Thyroid gland (tissue), 4 donors: ENCODE data around the gene OXSM. TPM values are rescaled to one million over a fixed set of nuclear protein-coding genes. Genes with fewer than 3 reads are reported as not detected.
A peak's percentile ranks its signal among the peaks of the same experiment; 100 is the strongest.

Experiments
- DNase-seq, 2 donors: peaks; one replicate each; pipeline ENCODE4 v3.0.0-alpha.2; 2019
- H3K27ac ChIP-seq, 3 donors: fragments of 200-600 bp; sonication (generic); 1 replicate in 2 of 3; 2 replicates in 1 of 3; pipeline ENCODE4 v1.5.1; 2016 to 2019; ENCODE audit warnings: mild to moderate bottlenecking in 1 of 3, moderate library complexity in 1 of 3
- H3K27me3 ChIP-seq: fragments of 200-600 bp; sonication (generic); one replicate; pipeline ENCODE4 v1.5.1; 2019
- H3K36me3 ChIP-seq, 2 donors: fragments of 200-600 bp; sonication (generic); one replicate each; pipeline ENCODE4 v1.5.1; 2016 to 2019
- H3K4me1 ChIP-seq, 2 donors: fragments of 200-600 bp; sonication (generic); one replicate each; pipeline ENCODE4 v1.5.1; 2017 to 2019
- H3K4me3 ChIP-seq, 3 donors: fragments of 200-600 bp; sonication (generic); replicated peaks in 1 of 3; 1 replicate in 2 of 3; 2 replicates in 1 of 3; pipeline ENCODE4 v1.5.1; 2016; ENCODE audit warnings: mild to moderate bottlenecking in 1 of 3
- H3K9me3 ChIP-seq: fragments of 200-600 bp; sonication (generic); one replicate; pipeline ENCODE4 v1.5.1; 2017
- POLR2A ChIP-seq, 2 donors: fragments of 450-650 bp; IDR thresholded peaks; one replicate each; pipeline ENCODE4 v1.6.1; 2017; ENCODE audit warnings: antibody characterized with exemption in 2 of 2, mild to moderate bottlenecking in 2 of 2, moderate library complexity in 1 of 2
- WGBS, 2 donors: methylation state at CpG; one replicate each; pipeline ENCODE4 v1.1.5; 2017; 5-methylcytosine and 5-hydroxymethylcytosine counted together
- intact Hi-C: fragments of 100-400 bp; cut with DNase I; formaldehyde crosslinking; loops from one replicate; pipeline ENCODE4 v1.15.1; 2023
- total RNA-seq, 4 donors: library from RNA; depleted of rRNA; stranded (reverse); fragments of >200 nt; gene quantifications; one replicate each; pipeline ENCODE4 v1.2.3, GENCODE V29; 2016
- TF ChIP-seq, protein P1 (sequence below), 6 experiments: fragments of 200-600 bp in 3 of 6; fragments of 450-650 bp in 3 of 6; sonication (generic) in 3 of 6; IDR thresholded peaks; one replicate each; pipeline ENCODE4 v1.5.1; 2016 to 2019; ENCODE audit warnings: antibody characterized with exemption in 6 of 6, mild to moderate bottlenecking in 2 of 6, inconsistent platforms in 1 of 6, moderate library complexity in 1 of 6

The OXSM gene
- total RNA-seq, 4 donors from 2014 or later: 13.4 to 40.7 (median 14.5) TPM

DNA sequence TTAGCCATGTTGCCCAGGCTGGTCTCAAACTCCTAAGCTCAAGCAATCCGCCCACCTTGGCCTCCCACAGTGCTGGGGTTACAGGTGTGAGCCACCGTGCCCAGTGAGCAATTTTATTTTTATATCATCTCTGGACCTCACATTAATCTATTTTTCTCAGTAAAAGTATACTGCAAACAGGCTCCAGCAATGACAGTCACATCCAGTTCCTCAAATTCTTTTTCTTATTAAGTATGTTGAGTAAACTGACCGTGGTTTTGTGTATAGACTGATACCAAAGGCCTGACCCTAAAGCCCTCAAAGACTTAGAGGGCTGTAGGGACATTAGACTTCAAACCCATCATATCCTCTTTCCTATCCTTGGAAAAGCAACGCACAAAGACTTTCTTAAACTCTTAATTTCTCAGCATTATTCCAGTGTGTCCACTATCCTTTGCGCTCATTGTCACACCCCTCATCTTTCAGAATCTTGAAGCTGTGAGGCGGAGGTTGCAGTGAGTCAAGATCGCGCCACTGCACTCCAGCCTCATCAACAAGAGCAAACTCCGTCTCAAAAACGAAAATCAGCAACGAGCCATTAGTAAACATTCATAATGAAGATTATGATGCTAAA, 8.6 kb upstream of the OXSM start:
- H3K36me3 ChIP-seq: peaks cover 0 to 7% of the 10 kb centered on the region in 2 donors
- H3K4me1 ChIP-seq: peaks cover 10 to 18% of the 10 kb centered on the region in 2 donors
- WGBS, 2 donors: 92 to 94% methylated on average over 11 of the region's 11 CpGs
- DNase-seq: no peak
- TF ChIP-seq, protein P1, sequence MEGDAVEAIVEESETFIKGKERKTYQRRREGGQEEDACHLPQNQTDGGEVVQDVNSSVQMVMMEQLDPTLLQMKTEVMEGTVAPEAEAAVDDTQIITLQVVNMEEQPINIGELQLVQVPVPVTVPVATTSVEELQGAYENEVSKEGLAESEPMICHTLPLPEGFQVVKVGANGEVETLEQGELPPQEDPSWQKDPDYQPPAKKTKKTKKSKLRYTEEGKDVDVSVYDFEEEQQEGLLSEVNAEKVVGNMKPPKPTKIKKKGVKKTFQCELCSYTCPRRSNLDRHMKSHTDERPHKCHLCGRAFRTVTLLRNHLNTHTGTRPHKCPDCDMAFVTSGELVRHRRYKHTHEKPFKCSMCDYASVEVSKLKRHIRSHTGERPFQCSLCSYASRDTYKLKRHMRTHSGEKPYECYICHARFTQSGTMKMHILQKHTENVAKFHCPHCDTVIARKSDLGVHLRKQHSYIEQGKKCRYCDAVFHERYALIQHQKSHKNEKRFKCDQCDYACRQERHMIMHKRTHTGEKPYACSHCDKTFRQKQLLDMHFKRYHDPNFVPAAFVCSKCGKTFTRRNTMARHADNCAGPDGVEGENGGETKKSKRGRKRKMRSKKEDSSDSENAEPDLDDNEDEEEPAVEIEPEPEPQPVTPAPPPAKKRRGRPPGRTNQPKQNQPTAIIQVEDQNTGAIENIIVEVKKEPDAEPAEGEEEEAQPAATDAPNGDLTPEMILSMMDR (IDR thresholded peaks at IDR 0.05): no peak
- no peak for TF ChIP-seq POLR2A (IDR thresholded peaks at IDR 0.05)
- no peaks in the 10 kb centered on the region for H3K27me3 ChIP-seq
- no peak overlapping the region for H3K27ac ChIP-seq
- no peaks in the 10 kb centered on the region for H3K9me3 ChIP-seq
- intact Hi-C loops: no loop called here
- no peak overlapping the region for H3K4me3 ChIP-seq

DNA sequence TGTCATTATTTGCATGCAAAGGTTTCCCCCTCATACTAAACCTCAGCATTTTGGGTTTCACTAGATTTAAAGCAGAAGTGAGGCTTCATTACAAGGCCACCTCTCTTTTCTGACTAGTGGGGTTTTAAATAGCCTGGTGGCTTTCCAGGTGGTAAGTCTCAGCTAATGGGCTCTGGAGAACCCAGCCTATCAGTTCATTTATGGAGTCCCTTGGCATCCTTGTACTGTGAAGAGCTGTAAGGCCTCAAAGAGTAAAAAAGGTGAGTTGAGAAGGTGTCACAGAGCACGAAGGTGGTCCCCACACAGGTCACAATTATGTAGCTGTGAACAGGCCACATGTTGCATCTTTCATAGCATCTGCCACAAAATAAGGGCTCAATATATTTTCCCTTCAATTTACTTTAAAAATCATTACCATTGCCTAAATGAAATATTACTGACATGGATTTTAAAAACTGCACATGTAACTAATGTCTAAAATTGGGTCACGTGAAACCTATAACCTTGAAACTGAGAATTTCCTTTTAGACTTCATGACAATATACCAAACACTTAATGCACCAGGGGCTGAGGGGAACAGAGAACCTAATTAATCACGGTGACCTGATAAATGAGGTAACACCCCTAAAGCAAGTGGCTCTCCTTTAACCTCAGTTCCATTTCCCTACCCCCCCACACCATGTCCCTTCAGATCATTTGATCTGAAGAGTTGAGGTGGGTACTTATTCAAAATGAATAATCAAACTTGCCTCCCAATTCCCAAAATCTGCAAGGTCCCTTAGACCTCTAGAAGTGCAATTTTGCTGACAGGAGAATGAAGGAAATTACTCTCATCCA, 7.9 kb upstream of the OXSM start:
- Histone ChIP-seq H3K4me3 (peak overlapping the region in 2 of 3 donors; percentile 48 to 87), H3K27me3 (no peaks in the 10 kb centered on the region), H3K4me1 (peaks cover 10 to 18% of the 10 kb centered on the region in 2 donors), H3K9me3 (no peaks in the 10 kb centered on the region), H3K27ac (no peak overlapping the region), H3K36me3 (peaks cover 0 to 2% of the 10 kb centered on the region in 2 donors)
- intact Hi-C loops: no loop called here
- 67 to 74% methylated on average over 3 of the region's 3 CpGs for WGBS, 2 donors
- TF ChIP-seq, protein P1 (IDR thresholded peaks at IDR 0.05): no peak
- TF ChIP-seq POLR2A (IDR thresholded peaks at IDR 0.05): no peak
- DNase-seq: no peak

DNA sequence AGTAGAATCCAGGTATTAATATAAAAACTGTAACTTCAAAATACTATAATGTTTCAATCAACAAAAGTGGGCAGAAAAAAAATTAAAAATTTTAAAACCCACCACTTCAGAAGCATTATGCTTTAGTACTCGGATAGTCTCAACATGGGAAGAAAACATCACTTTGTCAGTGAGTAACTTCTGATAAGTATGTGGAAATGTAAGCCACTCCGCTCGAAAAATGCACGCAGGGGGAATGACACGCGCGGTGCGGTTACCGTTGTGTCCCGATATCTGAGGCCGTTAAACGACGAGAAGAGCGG, 7.3 kb upstream of the OXSM start:
- intact Hi-C loops: no loop called here
- H3K27me3 ChIP-seq: no peaks in the 10 kb centered on the region
- H3K4me3 ChIP-seq: peak overlapping the region; percentile 48 to 87 (median 83)
- H3K9me3 ChIP-seq: no peaks in the 10 kb centered on the region
- DNase-seq: no peak
- 0 to 1% methylated on average over 14 of the region's 14 CpGs for WGBS, 2 donors
- peak overlapping the region; percentile 44 to 93 (median 90) for H3K27ac ChIP-seq
- H3K4me1 ChIP-seq: peaks cover 10 to 18% of the 10 kb centered on the region in 2 donors
- no peak for TF ChIP-seq POLR2A (IDR thresholded peaks at IDR 0.05)
- TF ChIP-seq, protein P1 (IDR thresholded peaks at IDR 0.05): no peak
- H3K36me3 ChIP-seq: no peaks in the 10 kb centered on the region

DNA sequence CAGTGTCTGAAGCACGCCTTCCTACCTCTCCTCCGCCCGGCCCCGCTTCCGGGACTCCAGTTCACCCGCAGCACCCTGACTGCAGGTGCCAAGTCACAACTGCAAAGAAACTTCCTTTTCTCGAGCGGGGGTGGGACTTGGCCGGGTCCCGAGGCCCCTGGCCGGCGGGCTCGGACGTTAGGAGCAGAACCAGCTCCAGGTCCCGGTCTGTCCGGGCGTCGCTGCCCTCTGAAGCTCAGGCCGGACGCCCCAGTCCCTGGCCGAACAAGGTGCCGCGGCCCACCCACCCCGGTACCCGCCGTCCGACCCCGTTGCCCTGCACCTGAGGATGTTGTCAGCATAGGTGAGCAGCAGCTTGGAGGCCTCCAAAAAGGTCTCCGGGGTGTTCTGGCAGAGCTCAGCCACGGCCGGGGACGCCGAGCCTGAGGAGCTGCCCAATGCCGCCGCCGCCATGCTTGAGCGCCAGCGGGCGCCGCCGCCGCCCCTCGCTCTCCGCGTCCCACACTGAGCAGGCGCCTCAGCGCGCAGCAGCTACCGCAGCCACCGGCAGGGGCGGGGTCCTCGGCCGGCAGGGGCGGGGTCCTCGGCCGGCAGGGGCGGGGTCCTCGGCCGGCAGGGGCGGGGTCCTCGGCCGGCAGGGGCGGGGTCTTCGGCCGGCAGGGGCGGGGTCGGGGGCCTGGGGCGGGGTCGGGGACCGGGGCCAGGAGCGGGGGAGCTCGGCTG, 6.8 kb upstream of the OXSM start, which contains the start of gene NGLY1:
TSS of gene NGLY1 (minus strand) at position 506 of the 723 bp plus-strand sequence. CDS start at position 453, 53 bp downstream.
- H3K27me3 ChIP-seq: no peaks in the 10 kb centered on the region
- intact Hi-C loops: no loop called here
- H3K4me1 ChIP-seq: peaks cover 10 to 18% of the 10 kb centered on the region in 2 donors
- H3K9me3 ChIP-seq: no peaks in the 10 kb centered on the region
- peak within 1 kb of the TSS; percentile 64 to 93 (median 90) for H3K27ac ChIP-seq
- H3K36me3 ChIP-seq: no peaks in the 10 kb centered on the region
- DNase-seq: peak; percentile 88 to 89
- 0% methylated on average over 6 to 9 of the region's 72 CpGs for WGBS, 2 donors
- TF ChIP-seq, protein P1 (IDR thresholded peaks at IDR 0.05): peak in 3 of 6 experiments; percentile 14 to 42 (median 24)
- peak; percentile 47 to 93 for TF ChIP-seq POLR2A (IDR thresholded peaks at IDR 0.05)
- H3K4me3 ChIP-seq: peak within 1 kb of the TSS; percentile 48 to 87 (median 83)
